Type B pancreatic cell (in vitro differentiated cells): Measurements from ENCODE around the gene EPHA4. TPM values are rescaled to one million over a fixed set of nuclear protein-coding genes. Genes with fewer than 3 reads are reported as not detected.

ENCODE experiments used
- DNase-seq: peaks from one replicate; pipeline ENCODE4 v3.0.0; 2021; ENCODE audit warnings: mixed read lengths; ENCODE audit not compliant: unreplicated experiment; ENCODE audit errors: extremely low spot score
- H3K27ac Mint-ChIP-seq: 2 replicates; pipeline ENCODE4 v1.8.0; 2021; ENCODE audit warnings: mild to moderate bottlenecking, mixed read lengths
- H3K27me3 Mint-ChIP-seq: 2 replicates; pipeline ENCODE4 v1.8.0; 2021; ENCODE audit warnings: mixed read lengths
- H3K36me3 Mint-ChIP-seq: 2 replicates; pipeline ENCODE4 v1.8.0; 2021; ENCODE audit warnings: mixed read lengths
- H3K4me1 Mint-ChIP-seq: one replicate; pipeline ENCODE4 v1.8.0; 2021; ENCODE audit warnings: mixed read lengths; ENCODE audit not compliant: unreplicated experiment
- H3K4me3 Mint-ChIP-seq: 2 replicates; pipeline ENCODE4 v1.8.0; 2021; ENCODE audit warnings: mild to moderate bottlenecking, mixed read lengths
- H3K9me3 Mint-ChIP-seq: 2 replicates; pipeline ENCODE4 v1.8.0; 2021; ENCODE audit warnings: mixed read lengths
- CTCF ChIP-seq: fragments of 200-600 bp; sonication (generic); conservative IDR thresholded peaks from 2 replicates; pipeline ENCODE4 v1.5.0; 2021; ENCODE audit warnings: antibody characterized with exemption, mild to moderate bottlenecking
- total RNA-seq: library from RNA; stranded (reverse); gene quantifications from 2 replicates; pipeline ENCODE4 v1.2.1, GENCODE V29; 2021; ENCODE audit warnings: low replicate concordance

Gene EPHA4
- total RNA-seq, 1 donor from 2014 or later = 78.3 TPM

DNA sequence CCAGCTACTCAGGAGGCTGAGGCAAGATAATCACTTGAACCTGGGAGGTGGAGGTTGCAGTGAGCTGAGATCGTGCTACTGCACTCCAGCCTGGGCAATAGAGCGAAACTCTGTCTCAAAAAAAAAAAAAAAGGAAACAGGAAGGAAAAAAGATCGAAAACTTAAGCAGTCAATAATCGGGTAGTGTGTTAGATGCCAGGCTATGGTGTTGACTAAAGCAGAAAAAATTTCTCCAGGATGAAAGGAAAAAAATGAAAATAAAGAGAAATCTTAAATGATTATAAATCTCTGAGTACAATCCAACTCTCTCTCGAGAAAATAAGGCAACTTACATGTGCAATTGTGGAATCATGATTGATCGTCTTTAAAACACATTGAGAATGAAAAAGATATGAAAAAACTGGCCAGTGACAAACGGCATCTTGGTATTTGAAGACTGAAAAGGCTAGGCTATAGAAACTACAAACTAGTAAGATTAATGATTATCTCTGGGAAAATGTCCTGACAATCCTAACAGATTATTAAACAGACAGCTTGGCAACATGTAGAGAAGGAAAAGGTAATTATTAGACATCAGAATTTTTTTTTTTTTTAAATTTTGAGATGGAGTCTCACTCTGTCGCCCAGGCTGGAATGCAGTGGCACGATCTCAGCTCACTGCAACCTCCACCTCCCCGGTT, 16.3 kb upstream of the EPHA4 start:
- no peaks in the 10 kb centered on the region for H3K9me3 Mint-ChIP-seq
- DNase-seq = no peak
- no peak overlapping the region for H3K27ac Mint-ChIP-seq
- peaks cover 7% of the 10 kb centered on the region for H3K4me1 Mint-ChIP-seq
- H3K36me3 Mint-ChIP-seq = no peaks in the 10 kb centered on the region
- TF ChIP-seq CTCF = no peak
- H3K4me3 Mint-ChIP-seq = no peak overlapping the region
- peaks cover 14% of the 10 kb centered on the region for H3K27me3 Mint-ChIP-seq

DNA sequence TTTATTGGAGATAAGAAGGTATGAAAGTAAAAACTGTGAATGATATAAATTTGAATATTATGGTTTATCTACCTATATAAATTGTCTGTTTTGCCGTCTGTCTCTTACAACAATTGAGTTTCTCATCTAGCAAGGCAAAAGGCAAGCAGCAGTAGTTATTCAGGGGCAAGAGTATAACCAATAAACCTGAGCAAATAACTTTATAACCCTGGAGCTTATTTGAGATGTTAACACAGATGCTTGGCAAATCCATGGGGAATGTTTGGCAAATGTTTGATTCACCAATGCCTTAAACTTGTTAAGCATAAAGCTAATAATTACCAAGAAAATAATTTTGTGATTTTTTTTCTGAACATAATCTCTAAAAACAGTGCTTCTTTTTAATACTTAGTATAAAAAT, 9.9 kb upstream of the EPHA4 start:
- no peak overlapping the region for H3K27ac Mint-ChIP-seq
- H3K27me3 Mint-ChIP-seq = peaks cover 31% of the 10 kb centered on the region
- no peak for TF ChIP-seq CTCF
- no peaks in the 10 kb centered on the region for H3K4me1 Mint-ChIP-seq
- no peaks in the 10 kb centered on the region for H3K36me3 Mint-ChIP-seq
- DNase-seq = no peak
- no peak overlapping the region for H3K4me3 Mint-ChIP-seq
- no peaks in the 10 kb centered on the region for H3K9me3 Mint-ChIP-seq

- peak overlapping the region; percentile 92 for H3K4me3 Mint-ChIP-seq
- TF ChIP-seq CTCF = no peak
- peaks cover 47% of the 10 kb centered on the region for H3K27me3 Mint-ChIP-seq
- no peaks in the 10 kb centered on the region for H3K9me3 Mint-ChIP-seq
- H3K36me3 Mint-ChIP-seq = no peaks in the 10 kb centered on the region
- no peak for DNase-seq
- peaks cover 12% of the 10 kb centered on the region for H3K4me1 Mint-ChIP-seq
- peak overlapping the region; percentile 47 for H3K27ac Mint-ChIP-seq
Measured at GRCh38 chr2:221574231-221574570, 2.1 kb upstream of the EPHA4 start.

- peak; percentile 99 for TF ChIP-seq CTCF
- Mint-ChIP-seq H3K27me3 (peaks cover 47% of the 10 kb centered on the region), H3K36me3 (peaks cover 3% of the 10 kb centered on the region), H3K4me3 (peak overlapping the region; percentile 92), H3K9me3 (no peaks in the 10 kb centered on the region), H3K27ac (peak overlapping the region; percentile 47), H3K4me1 (peaks cover 17% of the 10 kb centered on the region)
- DNase-seq = peak; percentile 96
Measured at GRCh38 chr2:221573430-221574230, 1.5 kb upstream of the EPHA4 start.

GRCh38 chr2:221572821-221573429, 821 bp upstream of the EPHA4 start:
- H3K9me3 Mint-ChIP-seq = no peaks in the 10 kb centered on the region
- DNase-seq = no peak
- no peak for TF ChIP-seq CTCF
- peaks cover 3% of the 10 kb centered on the region for H3K36me3 Mint-ChIP-seq
- H3K27ac Mint-ChIP-seq = peak overlapping the region; percentile 87
- peaks cover 47% of the 10 kb centered on the region for H3K27me3 Mint-ChIP-seq
- peak overlapping the region; percentile 100 for H3K4me3 Mint-ChIP-seq
- peaks cover 24% of the 10 kb centered on the region for H3K4me1 Mint-ChIP-seq
